ENCODE results near the gene MRTO4.

- no peak for TF ChIP-seq CTCF (IDR thresholded peaks at IDR 0.05)
- TF ChIP-seq EP300 (IDR thresholded peaks at IDR 0.05) = no peak
Observed at GRCh38 chr1:19222979-19223824, 28.4 kb upstream of the MRTO4 start.
